SK-N-MC (cell line): ENCODE data around the gene MOB1B.

Experiments used
- EZH2 ChIP-seq: fragments of 200-600 bp; sonication (generic); IDR thresholded peaks from one replicate; pipeline ENCODE4 v1.6.1; 2017; ENCODE audit warnings: antibody characterized with exemption
- FOXP2 ChIP-seq: optimal IDR thresholded peaks from 2 replicates; pipeline ENCODE3; 2011; ENCODE audit warnings: mild to moderate bottlenecking, moderate library complexity; ENCODE audit not compliant: insufficient read depth; ENCODE audit errors: extremely low read length, control extremely low read depth
- POLR2AphosphoS5 ChIP-seq: IDR thresholded peaks from 2 replicates; pipeline ENCODE4 v1.6.1; 2012; ENCODE audit warnings: mild to moderate bottlenecking, low read depth, low read length, borderline replicate concordance

- TF ChIP-seq EZH2 (no peak), POLR2AphosphoS5 (no peak), FOXP2 (no peak)
These were observed 12.5 kb downstream of the MOB1B start for GRCh38 chr4:70914631-70915030.
